HEK293 (cell line): ENCODE results near the gene CFAP57.

Experiments
- CTCF ChIA-PET: fragments of 350-600 bp; formaldehyde crosslinking; extraction: SDS; loops from one replicate; lab custom pipeline; 2021; ENCODE audit warnings: antibody characterized with exemption; lab: Yijun Ruan, JAX
- POLR2A ChIA-PET: fragments of 300-600 bp; formaldehyde crosslinking; extraction: SDS; loops from one replicate; lab custom pipeline; 2020; ENCODE audit warnings: antibody characterized with exemption, inconsistent platforms; lab: Yijun Ruan, JAX
- H3K27ac ChIP-seq: fragments of 200-500 bp; sonication (Bioruptor generic); 2 replicates; pipeline ENCODE4 v1.5.1; 2014; ENCODE audit warnings: low read depth, low read length, control low read depth, inconsistent platforms; ENCODE audit errors: extremely low read depth
- H3K36me3 ChIP-seq, 2 experiments: fragments of 200-500 bp in 1 of 2; sonication (Bioruptor generic) in 1 of 2; 1 replicate in 1 of 2; 2 replicates in 1 of 2; pipeline ENCODE4 v1.5.1; 2014 to 2017; ENCODE audit warnings: inconsistent platforms in 2 of 2, low read length in 2 of 2; ENCODE audit not compliant: control insufficient read depth in 2 of 2, insufficient read depth in 1 of 2
- H3K4me1 ChIP-seq: fragments of 200-500 bp; sonication (Bioruptor generic); 2 replicates; pipeline ENCODE4 v1.5.1; 2014; ENCODE audit warnings: mild to moderate bottlenecking, low read length, inconsistent platforms; ENCODE audit not compliant: control insufficient read depth, insufficient read depth
- H3K4me3 ChIP-seq: 2 replicates; pipeline ENCODE4 v1.5.1; 2011; ENCODE audit warnings: low read depth, mild to moderate bottlenecking, control low read depth, low read length, moderate library complexity
- H3K9me3 ChIP-seq: fragments of 200-500 bp; sonication (Bioruptor generic); 2 replicates; pipeline ENCODE4 v1.5.1; 2014; ENCODE audit warnings: low read depth, low read length, inconsistent platforms; ENCODE audit not compliant: control insufficient read depth, insufficient read depth
- GLIS2 ChIP-seq: fragments of 450-650 bp; formaldehyde crosslinking; IDR thresholded peaks from 2 replicates; pipeline ENCODE4 v1.5.1; 2016; ENCODE audit warnings: missing biosample characterization, missing genetic modification characterization
- HOXC10 ChIP-seq: sonication (generic); formaldehyde crosslinking; IDR thresholded peaks from 2 replicates; pipeline ENCODE4 v1.8.1; 2023; ENCODE audit warnings: mild to moderate bottlenecking, missing genetic modification reagents
- KLF16 ChIP-seq: fragments of 450-650 bp; formaldehyde crosslinking; IDR thresholded peaks from 2 replicates; pipeline ENCODE4 v1.5.1; 2017; ENCODE audit warnings: missing biosample characterization, missing genetic modification characterization
- SETDB1 ChIP-seq: IDR thresholded peaks from one replicate; pipeline ENCODE4 v1.6.1; 2017; ENCODE audit warnings: mild to moderate bottlenecking, low read length, moderate library complexity, mixed read lengths; ENCODE audit not compliant: insufficient read length
- SP3 ChIP-seq: fragments of 450-650 bp; formaldehyde crosslinking; IDR thresholded peaks from 2 replicates; pipeline ENCODE4 v1.5.1; 2016; ENCODE audit warnings: missing biosample characterization, missing genetic modification characterization
- ZFP37 ChIP-seq: fragments of 450-650 bp; formaldehyde crosslinking; IDR thresholded peaks from 2 replicates; pipeline ENCODE4 v1.5.1; 2016; ENCODE audit warnings: missing biosample characterization, missing genetic modification characterization
- ZNF133 ChIP-seq: fragments of 450-650 bp; formaldehyde crosslinking; IDR thresholded peaks from 2 replicates; pipeline ENCODE4 v1.5.1; 2016; ENCODE audit warnings: missing biosample characterization, missing genetic modification characterization
- ZNF2 ChIP-seq: fragments of 450-650 bp; formaldehyde crosslinking; IDR thresholded peaks from 2 replicates; pipeline ENCODE4 v1.5.1; 2016; ENCODE audit warnings: missing biosample characterization, missing genetic modification characterization
- ZNF202 ChIP-seq: fragments of 450-650 bp; formaldehyde crosslinking; IDR thresholded peaks from 2 replicates; pipeline ENCODE4 v1.5.1; 2016; ENCODE audit warnings: missing biosample characterization, missing genetic modification characterization, borderline replicate concordance
- ZNF391 ChIP-seq: fragments of 450-650 bp; formaldehyde crosslinking; IDR thresholded peaks from 2 replicates; pipeline ENCODE4 v1.5.1; 2016; ENCODE audit warnings: low read depth, missing biosample characterization, missing genetic modification characterization, borderline replicate concordance
- ZNF394 ChIP-seq: fragments of 450-650 bp; formaldehyde crosslinking; IDR thresholded peaks from 2 replicates; pipeline ENCODE4 v1.5.1; 2016; ENCODE audit warnings: missing biosample characterization, missing genetic modification characterization, mild to moderate bottlenecking, moderate library complexity, borderline replicate concordance
- ZNF529 ChIP-seq: fragments of 450-650 bp; formaldehyde crosslinking; IDR thresholded peaks from 2 replicates; pipeline ENCODE4 v1.5.1; 2017; ENCODE audit warnings: missing genetic modification characterization, missing biosample characterization; ENCODE audit not compliant: insufficient replicate concordance
- ZNF561 ChIP-seq: fragments of 450-650 bp; IDR thresholded peaks from 2 replicates; pipeline ENCODE4 v1.5.1; 2018; ENCODE audit warnings: missing biosample characterization, missing genetic modification characterization, borderline replicate concordance
- ZNF596 ChIP-seq: fragments of 450-650 bp; IDR thresholded peaks from 2 replicates; pipeline ENCODE4 v1.5.0; 2018; ENCODE audit warnings: missing biosample characterization, mild to moderate bottlenecking, missing genetic modification characterization, moderate library complexity
- ZNF600 ChIP-seq: fragments of 450-650 bp; formaldehyde crosslinking; IDR thresholded peaks from 2 replicates; pipeline ENCODE4 v1.5.1; 2016; ENCODE audit warnings: missing biosample characterization, missing genetic modification characterization
- ZNF837 ChIP-seq: fragments of 450-650 bp; formaldehyde crosslinking; IDR thresholded peaks from 2 replicates; pipeline ENCODE4 v1.5.1; 2016; ENCODE audit warnings: missing biosample characterization, missing genetic modification characterization
- ZSCAN23 ChIP-seq: fragments of 450-650 bp; formaldehyde crosslinking; IDR thresholded peaks from 2 replicates; pipeline ENCODE4 v1.5.1; 2016; ENCODE audit warnings: missing biosample characterization, missing genetic modification characterization
- ZSCAN30 ChIP-seq: fragments of 450-650 bp; IDR thresholded peaks from 2 replicates; pipeline ENCODE4 v1.5.1; 2018; ENCODE audit warnings: missing biosample characterization, mild to moderate bottlenecking, missing genetic modification characterization, moderate library complexity
- TF ChIP-seq, protein P1 (sequence below): fragments of 450-650 bp; formaldehyde crosslinking; IDR thresholded peaks from 2 replicates; pipeline ENCODE4 v1.5.1; 2016; ENCODE audit warnings: missing biosample characterization, missing genetic modification characterization
- TF ChIP-seq, protein P2 (sequence below): fragments of 450-650 bp; formaldehyde crosslinking; IDR thresholded peaks from 2 replicates; pipeline ENCODE4 v1.5.1; 2016; ENCODE audit warnings: missing biosample characterization, missing genetic modification characterization
- TF ChIP-seq, protein P3 (sequence below): fragments of 450-650 bp; formaldehyde crosslinking; IDR thresholded peaks from 2 replicates; pipeline ENCODE4 v1.5.1; 2016; ENCODE audit warnings: missing biosample characterization, missing genetic modification characterization

CFAP57 gene

DNA sequence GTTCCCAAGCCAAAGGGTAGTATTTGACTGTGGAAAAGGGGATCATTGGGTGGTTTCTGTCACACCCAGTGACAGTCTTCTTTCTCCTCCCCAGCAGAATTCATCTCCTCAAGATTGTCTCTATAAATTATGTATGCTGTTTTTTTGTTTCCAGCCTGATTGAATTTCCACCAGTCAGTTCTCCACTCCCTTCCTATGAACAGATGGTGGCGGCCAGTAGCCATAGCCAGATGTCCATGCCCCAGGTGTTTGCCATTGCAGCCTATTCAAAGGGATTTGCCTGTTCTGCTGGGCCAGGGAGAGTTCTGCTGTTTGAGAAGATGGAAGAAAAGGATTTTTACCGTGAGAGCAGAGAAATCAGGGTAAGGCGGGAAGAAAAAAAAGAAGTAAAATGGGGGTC is 12.9 kb downstream of the CFAP57 start (continued):
- TF ChIP-seq ZNF391, result no peak
- TF ChIP-seq SP3 (tag by site-specific recombination), result no peak
- TF ChIP-seq HOXC10 (CRISPR knock-in tag), result no peak
- TF ChIP-seq GLIS2, result no peak
- no peak for TF ChIP-seq ZFP37
- TF ChIP-seq ZNF394 (tag by site-specific recombination), result no peak
- no peak for TF ChIP-seq ZNF202 (tag by site-specific recombination)
- no peak for TF ChIP-seq ZNF837
- no peak for TF ChIP-seq ZSCAN23 (tag by site-specific recombination)
- TF ChIP-seq ZSCAN30 (tag by site-specific recombination), result no peak

DNA sequence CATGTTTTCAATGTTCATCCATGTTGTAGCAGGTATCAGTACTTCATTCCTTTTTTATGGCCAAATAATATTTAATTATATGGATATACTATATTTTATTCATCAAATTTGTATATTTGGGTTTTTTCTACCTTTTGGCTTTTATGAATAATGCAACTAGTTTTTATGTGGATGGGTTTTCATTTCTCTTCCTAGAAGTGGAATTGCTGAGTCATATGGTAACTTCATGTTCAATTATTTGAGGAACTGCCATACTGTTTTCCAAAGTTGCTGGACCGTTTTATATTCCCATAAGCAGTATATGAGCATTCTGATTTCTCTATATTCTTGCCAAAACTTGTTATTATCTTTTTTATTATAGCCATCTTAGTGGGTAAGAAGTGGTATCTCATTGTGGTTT is 16.0 kb downstream of the CFAP57 start:
- no peaks in the 10 kb centered on the region for H3K4me1 ChIP-seq
- CTCF ChIA-PET, result interaction anchor here (1.0 kb wide), 1 partner anchor 39 kb away, joined by 3 read pairs; no protein-coding TSS in a partner anchor

GRCh38 chr1:43194509-43194908 is 22.4 kb downstream of the CFAP57 start:
- Histone ChIP-seq H3K4me1 (no peaks in the 10 kb centered on the region), H3K36me3 (no peaks in the 10 kb centered on the region), H3K4me3 (no peak overlapping the region), H3K27ac (no peak overlapping the region), H3K9me3 (no peaks in the 10 kb centered on the region)
- TF ChIP-seq, protein P1, sequence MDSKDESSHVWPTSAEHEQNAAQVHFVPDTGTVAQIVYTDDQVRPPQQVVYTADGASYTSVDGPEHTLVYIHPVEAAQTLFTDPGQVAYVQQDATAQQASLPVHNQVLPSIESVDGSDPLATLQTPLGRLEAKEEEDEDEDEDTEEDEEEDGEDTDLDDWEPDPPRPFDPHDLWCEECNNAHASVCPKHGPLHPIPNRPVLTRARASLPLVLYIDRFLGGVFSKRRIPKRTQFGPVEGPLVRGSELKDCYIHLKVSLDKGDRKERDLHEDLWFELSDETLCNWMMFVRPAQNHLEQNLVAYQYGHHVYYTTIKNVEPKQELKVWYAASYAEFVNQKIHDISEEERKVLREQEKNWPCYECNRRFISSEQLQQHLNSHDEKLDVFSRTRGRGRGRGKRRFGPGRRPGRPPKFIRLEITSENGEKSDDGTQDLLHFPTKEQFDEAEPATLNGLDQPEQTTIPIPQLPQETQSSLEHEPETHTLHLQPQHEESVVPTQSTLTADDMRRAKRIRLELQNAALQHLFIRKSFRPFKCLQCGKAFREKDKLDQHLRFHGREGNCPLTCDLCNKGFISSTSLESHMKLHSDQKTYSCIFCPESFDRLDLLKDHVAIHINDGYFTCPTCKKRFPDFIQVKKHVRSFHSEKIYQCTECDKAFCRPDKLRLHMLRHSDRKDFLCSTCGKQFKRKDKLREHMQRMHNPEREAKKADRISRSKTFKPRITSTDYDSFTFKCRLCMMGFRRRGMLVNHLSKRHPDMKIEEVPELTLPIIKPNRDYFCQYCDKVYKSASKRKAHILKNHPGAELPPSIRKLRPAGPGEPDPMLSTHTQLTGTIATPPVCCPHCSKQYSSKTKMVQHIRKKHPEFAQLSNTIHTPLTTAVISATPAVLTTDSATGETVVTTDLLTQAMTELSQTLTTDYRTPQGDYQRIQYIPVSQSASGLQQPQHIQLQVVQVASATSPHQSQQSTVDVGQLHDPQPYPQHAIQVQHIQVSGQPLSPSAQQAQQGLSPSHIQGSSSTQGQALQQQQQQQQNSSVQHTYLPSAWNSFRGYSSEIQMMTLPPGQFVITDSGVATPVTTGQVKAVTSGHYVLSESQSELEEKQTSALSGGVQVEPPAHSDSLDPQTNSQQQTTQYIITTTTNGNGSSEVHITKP (tag by site-specific recombination), result no peak
- TF ChIP-seq SETDB1, result peak; percentile 73
- ChIA-PET POLR2A (no interaction called here), CTCF (no interaction called here)

More for the DNA sequence above, 16.0 kb downstream of the CFAP57 start:
- TF ChIP-seq ZNF2 (tag by site-specific recombination) (no peak), ZNF600 (tag by site-specific recombination) (no peak), ZNF529 (tag by site-specific recombination) (no peak), ZNF133 (tag by site-specific recombination) (no peak)
- Histone ChIP-seq H3K36me3 (no peaks in the 10 kb centered on the region), H3K27ac (no peak overlapping the region), H3K9me3 (no peaks in the 10 kb centered on the region), H3K4me3 (no peak overlapping the region)
- POLR2A ChIA-PET, result no interaction called here

DNA sequence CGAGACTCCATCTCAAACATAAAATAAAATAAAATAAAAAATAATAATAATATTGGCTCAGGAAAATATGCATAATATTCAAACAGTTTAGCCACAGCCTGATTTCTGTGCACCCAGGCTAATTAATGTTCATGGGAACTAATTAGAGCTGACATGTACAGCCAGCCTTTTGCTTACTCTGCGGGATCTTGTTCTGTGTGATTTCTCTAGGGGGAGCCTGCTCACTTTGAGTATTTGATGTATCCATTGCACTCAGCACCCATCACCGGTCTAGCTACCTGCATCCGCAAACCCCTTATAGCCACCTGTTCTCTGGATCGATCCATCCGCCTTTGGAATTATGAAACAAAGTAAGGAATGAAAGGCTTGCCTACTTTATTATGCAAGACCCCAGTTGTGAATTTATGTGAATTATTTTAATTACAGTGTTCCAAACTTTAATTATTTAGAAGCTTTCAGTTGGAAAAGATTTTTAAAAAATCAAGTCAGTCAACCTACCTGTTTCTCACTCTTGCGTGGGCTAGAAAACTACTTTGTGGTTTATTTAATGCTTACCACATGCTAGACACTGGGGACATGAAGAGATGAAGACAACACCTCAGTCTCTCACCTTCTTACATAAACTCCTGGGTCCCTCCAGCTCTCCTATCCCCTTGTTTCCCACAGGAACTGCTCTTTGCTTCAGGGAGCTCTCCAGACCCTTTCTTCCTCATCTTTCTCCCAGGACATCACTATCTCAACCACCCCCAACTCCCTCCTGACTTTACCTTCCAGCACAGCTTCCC is 25.4 kb downstream of the CFAP57 start:
- no peak for TF ChIP-seq ZNF561 (tag by site-specific recombination)
- TF ChIP-seq, protein P2, sequence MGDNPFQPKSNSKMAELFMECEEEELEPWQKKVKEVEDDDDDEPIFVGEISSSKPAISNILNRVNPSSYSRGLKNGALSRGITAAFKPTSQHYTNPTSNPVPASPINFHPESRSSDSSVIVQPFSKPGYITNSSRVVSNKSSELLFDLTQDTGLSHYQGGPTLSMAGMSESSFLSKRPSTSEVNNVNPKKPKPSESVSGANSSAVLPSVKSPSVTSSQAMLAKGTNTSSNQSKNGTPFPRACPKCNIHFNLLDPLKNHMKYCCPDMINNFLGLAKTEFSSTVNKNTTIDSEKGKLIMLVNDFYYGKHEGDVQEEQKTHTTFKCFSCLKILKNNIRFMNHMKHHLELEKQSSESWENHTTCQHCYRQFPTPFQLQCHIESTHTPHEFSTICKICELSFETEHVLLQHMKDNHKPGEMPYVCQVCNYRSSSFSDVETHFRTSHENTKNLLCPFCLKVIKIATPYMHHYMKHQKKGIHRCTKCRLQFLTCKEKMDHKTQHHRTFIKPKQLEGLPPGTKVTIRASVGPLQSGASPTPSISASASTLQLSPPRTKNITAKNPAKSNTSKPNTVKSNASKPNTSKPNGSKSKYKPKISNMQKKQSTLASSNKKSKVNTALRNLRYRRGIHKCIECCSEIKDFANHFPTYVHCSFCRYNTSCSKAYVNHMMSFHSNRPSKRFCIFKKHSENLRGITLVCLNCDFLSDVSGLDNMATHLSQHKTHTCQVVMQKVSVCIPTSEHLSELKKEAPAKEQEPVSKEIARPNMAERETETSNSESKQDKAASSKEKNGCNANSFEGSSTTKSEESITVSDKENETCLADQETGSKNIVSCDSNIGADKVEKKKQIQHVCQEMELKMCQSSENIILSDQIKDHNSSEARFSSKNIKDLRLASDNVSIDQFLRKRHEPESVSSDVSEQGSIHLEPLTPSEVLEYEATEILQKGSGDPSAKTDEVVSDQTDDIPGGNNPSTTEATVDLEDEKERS (tag by site-specific recombination), result no peak
- no peak for TF ChIP-seq KLF16
- TF ChIP-seq, protein P3, sequence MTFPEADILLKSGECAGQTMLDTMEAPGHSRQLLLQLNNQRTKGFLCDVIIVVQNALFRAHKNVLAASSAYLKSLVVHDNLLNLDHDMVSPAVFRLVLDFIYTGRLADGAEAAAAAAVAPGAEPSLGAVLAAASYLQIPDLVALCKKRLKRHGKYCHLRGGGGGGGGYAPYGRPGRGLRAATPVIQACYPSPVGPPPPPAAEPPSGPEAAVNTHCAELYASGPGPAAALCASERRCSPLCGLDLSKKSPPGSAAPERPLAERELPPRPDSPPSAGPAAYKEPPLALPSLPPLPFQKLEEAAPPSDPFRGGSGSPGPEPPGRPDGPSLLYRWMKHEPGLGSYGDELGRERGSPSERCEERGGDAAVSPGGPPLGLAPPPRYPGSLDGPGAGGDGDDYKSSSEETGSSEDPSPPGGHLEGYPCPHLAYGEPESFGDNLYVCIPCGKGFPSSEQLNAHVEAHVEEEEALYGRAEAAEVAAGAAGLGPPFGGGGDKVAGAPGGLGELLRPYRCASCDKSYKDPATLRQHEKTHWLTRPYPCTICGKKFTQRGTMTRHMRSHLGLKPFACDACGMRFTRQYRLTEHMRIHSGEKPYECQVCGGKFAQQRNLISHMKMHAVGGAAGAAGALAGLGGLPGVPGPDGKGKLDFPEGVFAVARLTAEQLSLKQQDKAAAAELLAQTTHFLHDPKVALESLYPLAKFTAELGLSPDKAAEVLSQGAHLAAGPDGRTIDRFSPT, result no peak
- no peak for TF ChIP-seq ZNF596 (tag by site-specific recombination)
- Histone ChIP-seq H3K27ac (no peak overlapping the region), H3K4me1 (no peaks in the 10 kb centered on the region), H3K36me3 (no peaks in the 10 kb centered on the region), H3K4me3 (no peak overlapping the region), H3K9me3 (no peaks in the 10 kb centered on the region)
- CTCF ChIA-PET, result interaction anchor here (0.7 to 1.3 kb wide), 2 partner anchors 29 to 183 kb away, joined by 3 to 5 read pairs; no protein-coding TSS in a partner anchor
- POLR2A ChIA-PET, result no interaction called here
